SH-SY5Y (cell line): ENCODE measurements around the gene CLDN15.

Experiments used
- GATA2 ChIP-seq: IDR thresholded peaks from 2 replicates; pipeline ENCODE4 v1.6.1; 2011; ENCODE audit warnings: mild to moderate bottlenecking, low read depth, low read length
- GATA3 ChIP-seq: IDR thresholded peaks from 2 replicates; pipeline ENCODE4 v1.6.1; 2011; ENCODE audit warnings: low read depth, mild to moderate bottlenecking, low read length, moderate library complexity

GRCh38 chr7:101248276-101248675, 10.7 kb upstream of the CLDN15 start:
- TF ChIP-seq GATA2 (no peak), GATA3 (no peak)
